Iris pigment epithelial cell (primary cell): ENCODE data around the gene B3GLCT.
"Not testable (repeated sequence)": the region's sequence is repeated elsewhere in the genome, so short reads cannot be mapped to it uniquely, and the experiment has no call there.

ENCODE experiments used
- DNase-seq: peaks from one replicate; pipeline ENCODE4 v3.0.0-alpha.2; 2011; ENCODE audit warnings: low read depth

Gene B3GLCT

DNA sequence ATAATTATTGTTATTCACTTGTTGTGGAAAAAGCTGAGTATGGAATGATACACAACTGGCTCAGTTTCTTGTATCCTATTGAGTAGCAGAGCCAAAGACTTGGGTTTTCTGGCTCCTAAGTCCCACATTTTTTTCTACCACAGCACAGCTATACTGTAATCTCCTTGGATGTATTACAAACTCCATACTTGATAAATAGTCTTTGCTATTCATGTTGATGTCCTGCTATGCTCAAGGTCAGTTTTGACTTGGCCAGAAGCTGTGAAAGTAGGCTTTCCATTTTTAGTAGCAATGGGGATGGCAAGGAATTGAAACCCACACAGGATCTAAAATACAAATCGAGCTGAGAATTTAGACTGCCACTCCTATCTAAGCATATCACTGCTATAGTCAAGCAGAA is 79.1 kb downstream of the B3GLCT start:
- DNase-seq = no peak

DNA sequence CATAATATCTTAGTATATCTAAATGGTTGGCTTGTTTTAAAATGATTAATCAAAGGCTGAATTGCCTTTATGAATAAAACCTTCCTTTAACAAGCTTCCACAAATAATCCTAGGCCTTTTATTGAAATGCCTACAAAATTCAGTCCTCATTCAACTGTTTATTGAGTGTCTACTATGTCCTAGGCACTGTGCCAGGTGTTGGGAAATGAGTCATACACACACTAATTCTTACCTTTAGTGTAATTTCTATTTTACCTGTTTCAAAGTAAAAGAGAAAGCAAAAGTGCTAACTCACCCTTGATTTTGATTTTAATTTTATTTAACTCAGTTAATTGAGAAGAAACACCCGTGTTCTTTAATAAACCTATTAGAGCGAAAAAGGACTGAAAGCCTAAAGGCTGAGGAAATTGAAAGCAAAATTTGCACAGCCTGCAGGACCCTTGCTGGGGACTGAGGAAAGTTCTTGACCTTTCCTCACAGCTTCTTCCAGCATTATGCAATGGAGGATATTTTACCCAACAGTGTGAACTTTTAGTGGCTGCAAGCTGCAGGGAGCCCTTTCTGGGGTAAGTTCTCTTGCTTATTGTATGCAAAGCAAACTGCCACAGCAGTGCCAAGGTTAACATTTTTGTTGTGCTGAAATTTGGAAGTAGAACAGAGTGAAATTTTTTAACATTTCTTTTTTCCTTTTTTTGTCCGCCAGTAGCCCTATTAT is 83.1 kb downstream of the B3GLCT start:
- no peak for DNase-seq

DNA sequence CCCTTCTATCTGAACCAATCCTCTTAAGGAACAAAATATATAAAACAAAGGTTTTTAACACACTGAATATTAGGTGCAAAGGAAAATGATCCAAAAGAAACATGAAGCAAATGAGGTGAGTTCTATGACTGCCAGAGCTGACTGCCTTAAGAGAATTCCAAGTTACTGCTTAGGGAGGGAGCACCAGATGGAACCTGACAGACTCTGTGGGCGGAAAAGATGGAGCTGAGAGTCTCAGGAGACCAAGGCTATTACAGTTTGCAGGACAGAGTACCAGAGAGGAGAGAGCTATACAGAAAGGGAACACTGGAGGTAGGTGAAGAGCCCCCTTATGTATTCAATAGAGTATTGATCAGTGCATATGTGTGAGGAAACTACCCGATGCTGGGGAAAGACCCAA is 87.2 kb downstream of the B3GLCT start:
- DNase-seq = no peak

DNA sequence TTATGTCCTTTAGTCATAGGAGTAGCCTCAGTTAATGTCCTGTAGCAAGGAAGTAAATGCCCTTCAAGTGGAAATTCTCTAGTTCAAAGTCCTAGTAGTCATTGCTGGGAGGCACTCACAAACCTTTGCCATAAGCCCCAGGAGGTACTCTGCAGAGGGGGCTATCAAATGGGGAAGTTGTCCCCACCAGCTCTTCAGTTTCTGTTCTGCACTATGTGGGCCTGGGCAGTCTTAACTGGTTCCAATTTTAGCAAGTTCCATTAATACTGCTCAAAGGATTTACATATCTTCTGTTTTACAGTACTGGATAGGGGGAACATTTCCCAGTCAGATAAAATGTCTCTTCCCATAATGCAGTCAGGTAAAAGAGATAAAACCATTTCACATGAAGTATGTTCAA is 101.3 kb downstream of the B3GLCT start:
- DNase-seq = no peak

DNA sequence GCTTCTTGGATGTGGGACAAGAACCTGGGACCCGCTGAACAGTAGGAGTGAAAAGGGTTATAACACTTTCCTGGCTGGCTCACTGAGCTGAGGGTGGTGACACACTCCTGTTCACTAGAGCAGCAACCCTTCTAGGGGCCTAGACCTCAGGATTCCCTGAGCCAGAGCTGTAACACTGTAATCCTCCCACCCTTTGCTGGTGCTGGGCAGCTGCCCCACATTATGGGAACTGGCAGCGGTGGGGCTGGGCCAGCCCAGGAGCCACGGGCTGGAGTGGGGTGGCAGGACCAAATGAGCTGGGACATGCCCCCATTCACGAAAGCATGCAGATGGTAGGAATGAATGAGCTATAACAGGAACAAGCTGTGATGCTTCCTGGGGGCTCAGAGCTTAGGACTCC is 110.6 kb downstream of the B3GLCT start:
- no peak for DNase-seq

DNA sequence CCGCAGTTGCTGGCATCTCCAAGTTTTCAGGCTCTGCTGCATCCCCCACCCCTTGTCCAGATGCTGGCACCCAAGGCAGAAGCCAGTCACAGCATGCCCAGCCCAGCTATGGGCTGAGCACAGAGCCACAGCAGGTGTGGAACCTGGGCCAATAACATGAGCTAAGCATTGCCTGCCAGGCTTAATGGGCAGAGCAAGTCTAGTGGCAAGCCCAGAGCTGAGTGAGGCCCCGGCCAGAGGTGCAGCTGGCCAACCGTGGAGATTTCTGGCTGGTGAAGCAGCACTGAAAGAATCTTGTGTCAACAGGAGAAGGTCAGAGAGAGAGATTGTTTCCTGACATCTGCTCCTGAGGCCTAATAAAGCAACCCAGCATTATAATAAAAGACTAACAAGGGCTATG is 111.0 kb downstream of the B3GLCT start:
- DNase-seq = no peak

DNA sequence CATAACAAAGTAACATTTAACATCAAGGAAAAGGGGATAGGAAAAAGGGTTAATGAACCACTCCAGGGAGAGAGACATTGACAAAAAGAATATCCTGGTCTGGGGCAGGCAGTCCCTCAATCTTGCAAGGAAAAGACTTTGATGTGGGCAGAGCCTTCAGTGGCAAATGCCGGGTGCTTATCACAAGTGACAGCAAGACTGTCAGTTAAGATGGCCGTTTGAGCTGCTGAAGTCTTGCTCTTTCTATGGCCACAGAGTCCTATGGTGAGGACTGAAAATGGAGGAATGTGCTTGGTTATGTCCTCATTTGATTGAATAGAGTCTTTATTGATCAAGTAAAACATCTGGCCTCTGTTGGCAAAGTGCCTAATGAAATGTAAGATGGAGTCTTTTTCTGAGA is 112.1 kb downstream of the B3GLCT start:
- no peak for DNase-seq

DNA sequence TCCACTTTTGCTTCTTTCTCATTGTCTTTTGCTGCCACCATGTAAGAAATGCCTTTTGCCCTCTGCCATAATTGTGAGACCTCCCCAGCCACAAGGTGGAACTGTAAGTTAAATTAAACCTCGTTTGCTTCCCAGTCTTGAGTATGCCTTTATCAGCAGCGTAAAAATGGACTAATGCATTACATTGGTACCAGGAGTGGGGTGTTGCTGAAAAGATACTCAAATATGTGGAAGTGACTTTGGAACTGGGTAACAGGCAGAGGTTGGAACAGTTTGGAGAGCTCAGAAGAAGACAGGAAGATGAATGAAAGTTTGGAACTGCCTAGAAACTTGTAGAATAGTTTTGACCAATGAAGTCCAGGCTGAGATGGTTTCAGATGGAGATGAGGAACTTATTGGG is 115.2 kb downstream of the B3GLCT start:
- DNase-seq = no peak

DNA sequence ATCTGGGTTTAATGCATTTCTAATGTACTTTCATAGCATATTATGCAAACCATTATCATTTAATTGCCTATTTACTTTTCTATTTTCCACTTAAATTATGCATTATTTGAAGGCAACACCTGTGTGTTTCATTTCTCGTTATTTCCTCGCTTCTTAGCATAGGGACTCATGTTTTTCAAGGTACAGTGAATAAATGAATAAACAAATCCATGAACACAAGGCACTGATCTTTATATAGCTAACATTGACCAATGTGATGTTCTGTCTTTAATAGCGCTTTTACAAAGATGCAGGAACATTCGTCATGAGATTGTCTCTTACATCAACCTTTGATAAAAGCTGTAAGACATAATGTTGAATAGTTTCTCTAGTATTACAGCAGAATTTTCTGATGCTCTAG is 121.2 kb downstream of the B3GLCT start:
- no peak for DNase-seq

DNA sequence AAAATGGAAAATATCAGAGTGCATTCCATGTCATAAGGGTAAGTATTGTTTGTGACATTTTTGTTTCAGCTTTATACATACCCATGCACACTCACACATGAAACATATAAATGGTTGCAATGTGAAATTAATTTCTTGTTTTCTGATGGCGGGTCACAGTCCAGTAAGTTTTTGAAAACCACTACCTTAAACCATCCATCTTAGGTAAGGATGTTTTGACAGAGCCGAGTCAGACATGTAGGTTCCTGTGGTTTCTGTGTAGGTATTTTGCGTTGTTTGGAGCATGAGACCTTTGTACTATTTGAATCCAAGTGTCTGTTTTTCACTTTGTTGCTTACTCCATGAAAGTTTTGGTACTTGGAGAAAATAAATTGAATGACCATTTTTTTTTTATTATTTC is 121.7 kb downstream of the B3GLCT start:
- DNase-seq = no peak

DNA sequence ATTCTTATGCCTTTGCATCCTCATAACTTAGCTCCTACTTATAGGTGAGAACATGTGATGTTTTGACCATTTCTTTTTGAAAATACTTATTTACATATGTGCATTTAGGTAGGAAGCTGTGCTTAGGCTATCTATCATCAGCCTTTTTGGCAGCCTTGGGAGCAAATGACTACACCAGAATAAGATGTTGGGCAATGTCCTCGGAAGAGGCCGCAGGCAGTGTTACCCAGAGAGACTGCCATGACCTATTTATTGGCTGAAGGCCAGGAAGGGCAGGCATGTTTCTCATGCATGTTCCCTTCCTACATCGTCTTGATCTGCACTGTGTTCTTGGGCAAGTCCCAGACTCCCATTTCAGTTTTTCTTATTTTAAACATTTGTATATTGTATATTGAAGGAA is 122.3 kb downstream of the B3GLCT start:
- peak; percentile 68 for DNase-seq

DNA sequence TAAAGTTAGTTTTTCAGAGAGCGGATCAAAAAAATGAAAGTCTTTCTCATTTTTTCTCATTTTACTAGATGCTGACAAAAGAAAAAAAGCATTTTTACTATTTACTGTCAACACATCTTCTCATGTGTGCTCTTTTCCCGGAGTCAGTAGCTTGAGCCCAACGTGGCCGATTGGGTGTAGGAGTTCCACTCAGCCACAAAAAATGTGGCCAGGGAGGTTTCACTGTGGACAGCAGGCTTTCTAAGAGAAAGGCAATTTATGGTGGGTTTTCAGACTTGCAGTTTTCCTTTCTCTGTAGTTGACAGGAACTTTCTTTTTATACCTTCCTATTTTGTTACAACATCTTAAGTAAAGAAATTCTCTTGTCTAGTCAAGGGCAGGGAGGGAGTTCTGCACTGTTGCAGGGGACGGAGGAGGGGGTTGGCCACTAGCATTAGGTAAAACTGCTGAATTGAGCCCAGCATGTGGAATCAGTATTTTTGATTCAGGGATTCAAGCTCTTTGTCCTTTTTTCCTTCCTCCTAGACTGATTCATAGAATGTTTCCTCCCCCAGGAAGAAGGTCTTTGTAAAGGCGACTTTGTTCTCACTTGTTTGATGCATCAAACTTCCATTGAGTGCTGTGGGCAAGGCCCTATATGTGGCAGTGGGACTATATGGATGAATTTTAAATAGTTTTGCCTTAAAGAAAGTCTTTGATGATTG is 123.1 kb downstream of the B3GLCT start:
- no peak for DNase-seq

DNA sequence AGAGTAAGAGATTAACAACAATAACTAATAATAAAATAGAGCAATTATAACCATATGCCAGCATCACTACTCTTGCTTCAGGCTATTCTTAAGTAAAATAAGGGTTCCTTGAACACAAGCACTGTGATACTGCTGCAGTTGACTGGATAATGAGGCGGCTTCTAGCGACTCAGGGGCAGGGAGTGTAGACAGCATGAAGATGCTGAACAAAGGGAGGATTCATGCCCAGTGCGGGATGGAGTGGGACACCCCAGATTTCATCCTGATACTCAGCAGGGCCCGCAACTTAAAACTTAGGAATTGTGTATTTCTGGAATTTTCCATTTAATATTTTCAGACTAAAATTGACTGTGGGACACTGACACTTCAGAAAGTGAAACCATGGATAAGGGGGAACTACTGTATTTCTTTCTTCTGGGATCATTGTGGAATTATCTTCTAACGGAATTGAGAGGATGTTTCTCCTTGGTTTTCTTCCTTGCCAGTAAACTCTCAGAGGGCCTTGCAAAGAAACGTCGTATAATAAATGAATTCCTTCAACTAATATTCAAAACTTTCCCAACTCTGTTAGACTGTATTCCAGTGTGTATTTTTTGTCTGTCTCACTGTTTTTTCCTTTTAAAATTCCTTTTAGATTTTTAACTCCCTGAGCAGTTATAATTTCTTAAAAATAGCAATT is 127.5 kb downstream of the B3GLCT start:
- DNase-seq = no peak

DNA sequence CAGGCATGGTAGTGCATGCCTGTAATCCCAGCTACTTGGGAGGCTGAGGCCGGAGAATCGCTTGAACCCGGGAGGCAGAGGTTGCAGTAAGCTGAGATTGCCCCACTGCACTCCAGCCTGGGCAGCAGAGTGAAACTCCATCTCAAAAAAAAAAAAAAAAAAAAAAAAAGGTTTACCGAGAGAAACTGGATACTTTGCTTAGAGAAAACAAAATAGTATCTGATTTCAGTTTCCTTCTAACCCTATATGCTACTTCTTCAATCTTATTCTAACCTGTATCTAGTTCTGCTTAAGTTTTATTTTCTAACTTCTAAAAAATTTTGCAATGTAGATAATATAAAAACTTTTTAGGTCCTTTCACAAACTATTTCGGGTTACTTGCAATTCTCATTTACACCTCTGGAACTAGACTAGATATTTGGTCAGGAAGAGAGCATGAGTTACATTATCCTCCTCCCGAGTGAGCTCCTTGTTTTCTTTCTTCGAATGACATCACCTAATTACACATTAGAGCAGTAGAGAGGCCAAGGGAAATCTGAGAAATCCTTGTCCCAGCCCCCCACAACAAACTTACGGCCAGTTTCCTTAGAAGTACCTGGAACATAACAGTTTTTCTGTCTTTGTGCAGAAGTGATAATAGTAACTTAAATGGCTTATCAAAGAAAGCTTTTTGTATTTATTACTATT is 128.9 kb downstream of the B3GLCT start:
- peak; percentile 28 for DNase-seq

DNA sequence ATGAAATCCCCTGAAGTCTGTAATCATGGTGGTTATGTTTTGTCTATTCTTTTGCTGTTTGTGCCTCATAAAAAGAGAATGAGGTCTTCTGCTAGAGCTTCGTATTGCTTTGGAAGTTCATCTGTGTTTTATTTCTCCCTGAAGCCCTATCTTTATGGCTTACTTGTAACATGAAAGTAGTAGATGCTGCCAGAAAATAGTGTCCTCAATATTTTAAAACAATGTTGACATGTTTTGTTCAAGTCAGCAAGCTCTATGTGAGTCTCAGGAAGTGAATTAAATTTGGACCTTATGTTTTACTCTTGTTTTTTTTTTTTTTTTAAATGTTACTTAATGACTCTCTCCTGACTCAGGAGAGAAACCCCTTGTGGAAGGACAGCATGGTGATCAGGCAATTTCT is 130.5 kb downstream of the B3GLCT start:
- DNase-seq = no peak

DNA sequence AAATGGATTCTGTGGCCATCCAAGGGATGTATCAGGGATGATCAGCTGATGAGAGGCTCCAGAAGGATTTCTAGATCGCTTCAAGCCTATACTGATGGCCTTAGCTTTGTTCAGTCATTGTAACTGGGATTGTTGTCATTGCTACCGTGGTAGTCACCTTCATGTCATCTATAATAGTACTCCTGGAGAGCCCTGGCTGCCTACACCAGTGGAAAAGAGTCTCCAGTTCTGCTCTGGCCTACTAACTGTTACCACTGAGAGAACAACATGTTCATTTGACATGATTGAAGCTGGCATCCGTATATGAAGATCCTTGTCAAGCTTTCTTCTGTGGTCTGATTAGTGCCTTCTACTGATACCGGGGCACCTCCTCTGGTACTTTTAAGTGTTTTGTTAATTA is 131.3 kb downstream of the B3GLCT start:
- DNase-seq = no peak

DNA sequence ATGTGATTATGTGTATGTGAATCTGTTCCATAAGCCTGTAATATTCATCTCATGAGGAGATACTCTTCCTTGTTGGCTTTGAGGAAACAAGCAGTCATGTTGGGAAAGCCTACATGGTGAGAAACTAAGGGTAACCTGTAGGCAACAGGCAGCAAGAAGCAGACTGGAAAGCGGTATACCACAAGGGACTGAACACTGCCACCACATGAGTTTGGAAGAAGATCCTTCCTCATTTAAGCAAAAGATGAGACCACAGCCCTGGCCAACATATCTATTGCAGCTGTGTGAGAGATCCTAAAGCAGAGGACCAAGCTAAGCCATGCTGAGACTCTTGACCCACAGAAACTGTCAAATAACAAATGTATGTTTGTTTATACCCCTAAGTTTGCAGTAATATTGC is 134.8 kb downstream of the B3GLCT start:
- DNase-seq = no peak

DNA sequence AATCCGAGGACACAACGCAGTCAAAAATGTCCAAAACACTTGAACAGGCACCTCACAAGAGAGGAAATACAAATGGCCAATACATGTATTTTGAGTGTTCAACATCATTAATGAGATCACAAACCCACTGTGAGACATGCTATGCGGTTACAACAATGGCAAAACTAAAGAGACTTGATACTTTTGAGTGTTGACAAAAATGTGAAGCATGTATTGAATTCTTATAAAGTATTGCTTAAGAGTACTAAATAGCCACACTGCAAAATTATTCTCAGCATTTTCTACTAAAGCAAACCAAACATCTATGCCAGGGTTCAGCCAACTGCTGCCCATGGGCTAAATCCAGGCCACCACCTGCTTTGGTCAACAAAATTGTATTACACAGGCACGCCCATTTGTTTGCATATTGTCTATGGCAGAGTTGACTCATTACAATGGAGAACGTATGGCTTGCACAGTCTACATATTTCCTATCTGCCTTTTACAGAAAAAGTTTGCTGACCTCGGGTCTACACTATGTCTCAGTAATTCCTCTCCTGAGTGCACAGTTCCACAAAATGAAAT is 135.3 kb downstream of the B3GLCT start:
- no peak for DNase-seq

DNA sequence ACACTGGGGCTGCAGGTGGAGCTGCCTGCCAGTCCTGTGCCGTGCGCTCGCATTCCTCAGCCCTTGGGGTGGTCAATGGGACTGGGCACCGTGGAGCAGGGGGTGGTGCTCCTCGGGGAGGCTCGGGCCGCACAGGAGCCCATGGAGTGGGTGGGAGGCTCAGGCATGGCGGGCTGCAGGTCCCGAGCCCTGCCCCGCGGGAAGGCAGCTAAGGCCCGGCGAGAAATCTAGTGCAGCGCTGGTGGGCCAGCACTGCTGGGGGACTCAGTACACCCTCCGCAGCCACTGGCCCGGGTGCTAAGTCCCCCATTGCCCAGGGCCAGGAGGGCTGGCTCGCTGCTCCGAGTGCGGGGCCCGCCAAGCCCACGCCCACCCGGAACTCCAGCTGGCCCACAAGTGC is 139.8 kb downstream of the B3GLCT start:
- not testable (repeated sequence) for DNase-seq

DNA sequence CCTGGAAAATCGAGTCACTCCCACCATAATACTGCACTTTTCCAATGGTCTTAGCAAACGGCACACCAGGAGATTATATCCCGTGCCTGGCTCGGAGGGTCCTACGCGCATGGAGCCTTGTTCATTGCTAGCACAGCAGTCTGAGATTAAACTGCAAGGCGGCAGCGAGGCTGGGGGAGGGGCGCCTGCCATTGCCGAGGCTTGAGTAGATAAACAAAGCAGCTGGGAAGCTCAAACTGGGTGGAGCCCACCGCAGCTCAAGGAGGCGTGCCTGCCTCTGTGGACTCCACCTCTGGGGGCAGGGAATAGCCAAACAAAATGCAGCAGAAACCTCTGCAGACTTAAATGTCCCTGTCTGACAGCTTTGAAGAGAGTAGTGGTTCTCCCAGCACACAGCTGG is 141.1 kb downstream of the B3GLCT start:
- not testable (repeated sequence) for DNase-seq

DNA sequence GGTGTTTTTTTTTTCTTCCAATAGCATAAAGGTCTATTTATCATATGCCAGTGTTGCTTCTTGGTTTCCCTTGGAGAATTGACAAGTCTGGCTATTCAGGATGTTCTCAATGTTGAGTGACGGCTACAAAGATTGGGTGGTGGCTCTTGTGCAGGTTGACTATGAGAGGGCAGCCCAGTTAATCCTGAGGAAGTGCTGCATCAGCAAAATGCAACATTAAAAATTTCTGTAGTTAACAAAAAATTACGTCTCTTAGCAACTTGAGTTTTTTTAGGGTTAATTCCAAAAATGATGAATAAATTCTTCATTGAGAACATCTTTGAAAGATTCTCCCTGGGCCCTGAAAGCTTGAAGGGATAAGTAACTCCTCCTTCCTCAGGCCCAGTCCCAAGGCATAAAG is 147.1 kb downstream of the B3GLCT start:
- DNase-seq = no peak

DNA sequence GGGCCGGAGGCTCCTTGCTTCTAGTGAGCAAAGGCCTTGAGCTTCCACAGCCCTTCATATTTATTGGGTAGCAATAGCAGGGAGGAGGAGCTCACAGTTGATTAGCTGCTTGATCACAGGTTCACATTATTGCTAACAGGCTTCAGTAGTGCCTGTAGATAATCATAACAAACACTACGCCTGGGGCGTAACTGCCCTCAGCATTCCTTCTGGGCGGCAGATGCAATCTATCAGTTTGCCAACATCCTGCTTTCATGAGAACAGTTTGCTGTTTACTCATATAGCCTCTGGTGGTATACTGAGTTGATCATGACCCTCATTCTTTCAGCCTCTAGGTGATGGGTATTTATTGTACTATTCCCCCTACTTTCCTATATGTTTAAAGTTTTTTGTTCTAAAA is 149.4 kb downstream of the B3GLCT start:
- DNase-seq = no peak

DNA sequence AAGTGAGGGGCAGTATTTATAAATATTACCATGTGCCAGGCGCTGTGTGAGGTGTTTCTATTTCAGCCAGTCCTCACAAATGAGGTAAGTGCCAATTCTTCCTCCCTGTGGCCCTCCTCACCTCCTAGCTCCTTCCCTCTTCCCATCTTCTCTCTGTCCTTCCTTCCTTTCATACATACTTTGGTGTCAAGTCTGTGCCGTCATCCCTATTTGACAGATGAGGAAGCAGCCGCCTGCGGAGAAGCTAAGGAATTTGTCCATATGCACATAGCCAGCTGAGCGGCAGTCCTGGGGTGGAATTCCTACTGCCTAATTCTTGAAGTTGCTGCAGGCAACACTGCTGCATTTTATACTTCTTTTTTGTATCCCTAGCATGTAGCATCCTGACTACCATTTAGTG is 150.8 kb downstream of the B3GLCT start:
- DNase-seq = no peak
